GM12801 (cell line): ENCODE measurements around the gene MAN1C1.

Experiments
- TF ChIP-seq, protein P1 (sequence below): IDR thresholded peaks from one replicate; pipeline ENCODE4 v1.5.1; 2011; ENCODE audit warnings: control low read depth; ENCODE audit not compliant: insufficient read length; ENCODE audit errors: extremely low read depth

MAN1C1 gene

DNA sequence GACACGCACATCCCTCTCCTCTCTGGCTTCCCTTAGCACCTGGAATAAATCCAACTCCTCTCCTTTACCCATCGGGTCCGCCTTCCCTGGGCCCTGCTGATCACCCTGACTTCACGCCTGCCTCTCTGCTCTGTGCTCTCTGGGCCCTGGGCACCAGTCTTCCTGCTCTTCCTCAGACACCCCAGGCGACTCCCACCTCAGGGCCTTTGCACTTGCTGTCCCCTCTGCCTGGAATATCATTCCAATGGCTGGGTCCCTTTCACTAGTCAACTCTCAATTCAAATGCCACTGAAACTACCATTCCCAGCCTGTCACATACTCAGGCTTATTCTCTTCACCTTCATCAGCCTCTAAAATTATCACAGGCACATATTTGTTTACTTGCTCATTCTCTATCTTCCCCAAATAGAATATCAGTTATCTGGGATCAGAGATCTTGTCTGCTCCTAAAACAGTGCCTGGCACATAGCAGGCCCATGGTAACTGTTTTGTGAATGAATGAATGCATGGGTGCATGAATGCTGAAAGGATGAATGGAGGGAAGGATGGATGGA, 156.2 kb downstream of the MAN1C1 start:
- TF ChIP-seq, protein P1, sequence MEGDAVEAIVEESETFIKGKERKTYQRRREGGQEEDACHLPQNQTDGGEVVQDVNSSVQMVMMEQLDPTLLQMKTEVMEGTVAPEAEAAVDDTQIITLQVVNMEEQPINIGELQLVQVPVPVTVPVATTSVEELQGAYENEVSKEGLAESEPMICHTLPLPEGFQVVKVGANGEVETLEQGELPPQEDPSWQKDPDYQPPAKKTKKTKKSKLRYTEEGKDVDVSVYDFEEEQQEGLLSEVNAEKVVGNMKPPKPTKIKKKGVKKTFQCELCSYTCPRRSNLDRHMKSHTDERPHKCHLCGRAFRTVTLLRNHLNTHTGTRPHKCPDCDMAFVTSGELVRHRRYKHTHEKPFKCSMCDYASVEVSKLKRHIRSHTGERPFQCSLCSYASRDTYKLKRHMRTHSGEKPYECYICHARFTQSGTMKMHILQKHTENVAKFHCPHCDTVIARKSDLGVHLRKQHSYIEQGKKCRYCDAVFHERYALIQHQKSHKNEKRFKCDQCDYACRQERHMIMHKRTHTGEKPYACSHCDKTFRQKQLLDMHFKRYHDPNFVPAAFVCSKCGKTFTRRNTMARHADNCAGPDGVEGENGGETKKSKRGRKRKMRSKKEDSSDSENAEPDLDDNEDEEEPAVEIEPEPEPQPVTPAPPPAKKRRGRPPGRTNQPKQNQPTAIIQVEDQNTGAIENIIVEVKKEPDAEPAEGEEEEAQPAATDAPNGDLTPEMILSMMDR: no peak

DNA sequence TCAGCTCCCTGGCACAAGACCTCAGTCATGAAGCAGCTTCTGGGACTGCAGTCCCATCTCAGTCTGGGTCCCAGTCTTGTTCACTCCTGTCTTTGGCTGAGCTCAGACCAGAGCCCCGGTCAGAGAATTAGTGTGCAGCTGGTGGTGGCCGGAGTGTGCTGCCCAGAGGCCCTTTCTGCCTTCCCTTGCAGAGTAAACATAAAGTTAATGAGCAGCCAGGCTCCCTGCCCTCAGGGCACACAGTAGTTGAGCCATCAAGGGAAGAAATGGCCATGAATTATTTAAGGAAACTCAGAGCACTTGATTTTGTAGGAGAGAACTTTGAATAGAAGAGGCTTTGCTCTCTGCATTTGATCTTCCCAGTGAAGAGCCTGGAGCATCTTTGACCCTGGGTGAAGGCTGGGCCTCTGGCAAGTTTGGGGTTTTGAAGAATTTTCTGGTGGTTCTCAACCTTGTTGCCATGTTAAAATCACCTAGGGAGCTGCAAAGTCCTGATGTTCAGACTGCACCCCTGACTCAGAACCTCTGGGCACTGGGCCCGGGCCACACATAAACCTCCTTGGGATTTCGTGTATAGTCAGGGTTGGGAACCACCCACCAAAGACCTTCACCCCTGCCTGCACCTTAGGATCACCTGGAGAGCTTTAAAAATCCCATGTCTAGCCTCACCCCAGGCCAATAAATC, 157.0 kb downstream of the MAN1C1 start:
- TF ChIP-seq, protein P1: no peak

DNA sequence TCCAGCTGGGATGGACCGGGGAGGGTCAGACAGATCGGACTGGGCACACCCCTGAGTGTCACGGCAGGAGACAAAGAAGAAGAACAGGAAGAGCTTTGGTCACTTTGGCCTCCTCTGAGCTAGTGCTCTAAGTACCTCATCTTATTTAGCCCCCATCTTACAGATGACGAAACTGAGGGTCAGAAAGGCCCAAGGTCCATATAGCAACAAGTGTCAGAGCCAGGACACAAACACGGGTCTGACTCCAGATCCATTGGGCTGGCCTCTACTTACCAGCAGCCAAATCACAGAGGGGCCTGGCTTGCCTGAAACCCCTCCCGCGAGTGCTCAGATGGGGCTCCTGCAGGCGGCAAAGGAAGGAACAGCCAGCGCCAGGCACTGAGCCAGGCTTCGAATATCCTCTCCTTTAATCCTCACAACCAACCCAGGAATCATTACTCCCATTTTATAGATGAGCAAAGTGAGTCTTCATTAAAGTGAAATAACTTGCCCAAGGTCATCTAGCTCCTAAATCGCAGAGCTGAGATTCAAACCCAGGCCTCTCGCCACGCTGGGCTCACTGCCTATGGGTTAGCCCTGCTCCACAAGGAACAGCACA, 157.7 kb downstream of the MAN1C1 start:
- TF ChIP-seq, protein P1: no peak

DNA sequence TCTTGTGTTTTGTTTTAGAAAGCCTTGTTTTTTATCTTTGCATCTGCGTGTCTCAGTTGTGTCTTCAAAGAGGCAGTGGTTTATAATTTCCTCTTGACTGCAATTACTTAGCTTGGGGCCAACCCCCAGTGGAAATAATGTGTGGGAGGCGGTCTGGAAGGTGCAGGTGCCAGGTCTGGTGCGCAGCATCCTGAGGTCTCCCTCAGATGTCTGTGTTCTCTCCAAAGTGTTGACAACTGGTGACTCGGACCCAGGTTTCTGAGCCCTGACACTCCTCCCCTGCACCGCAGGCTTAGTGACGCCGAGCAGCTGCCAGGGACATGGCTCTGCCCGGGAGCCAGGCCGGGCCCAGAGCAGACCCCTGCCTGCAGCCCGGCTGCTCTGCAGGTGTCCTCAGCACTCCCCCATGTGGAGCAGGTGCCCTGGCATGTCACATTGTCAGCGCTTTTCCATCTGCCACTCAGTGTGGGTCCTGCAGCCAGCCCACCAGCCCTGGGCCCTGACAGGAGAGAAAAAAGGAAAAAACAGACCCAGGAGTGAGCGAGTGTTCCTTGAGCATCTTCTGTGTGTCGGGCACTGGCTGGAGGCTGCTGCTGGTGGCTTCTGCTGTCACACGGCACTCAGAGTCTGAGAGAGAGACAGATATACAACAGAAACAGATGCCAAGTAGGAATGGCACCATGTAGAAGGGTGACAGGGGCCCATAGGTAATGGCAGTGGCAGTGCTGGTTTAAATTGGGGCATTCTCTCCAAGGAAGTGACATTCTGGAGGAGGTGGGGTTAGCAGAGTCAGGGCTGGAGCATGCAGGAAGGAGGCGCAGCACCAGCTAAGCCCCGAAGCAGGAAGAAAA, 158.6 kb downstream of the MAN1C1 start:
- TF ChIP-seq, protein P1: no peak

DNA sequence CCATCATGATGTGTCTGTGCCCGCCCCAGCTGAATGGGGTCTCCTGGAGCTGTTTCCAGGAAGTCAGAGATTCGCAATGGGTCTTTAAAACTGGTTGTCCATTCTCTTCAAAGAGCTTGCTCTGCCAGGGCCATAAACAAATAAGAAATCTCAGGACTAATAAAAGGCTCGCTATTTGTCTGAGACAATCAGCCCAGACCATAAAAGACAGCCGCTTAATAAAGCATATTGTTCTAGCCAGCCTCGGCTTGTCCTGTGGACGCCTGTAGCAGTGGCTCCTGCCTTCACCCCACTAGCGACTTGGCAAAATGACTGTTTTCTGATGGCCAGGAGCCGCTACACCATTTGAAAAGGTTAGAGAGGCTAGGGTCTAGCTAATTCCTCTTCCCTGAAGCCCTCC, 162.8 kb downstream of the MAN1C1 start:
- TF ChIP-seq, protein P1: no peak

DNA sequence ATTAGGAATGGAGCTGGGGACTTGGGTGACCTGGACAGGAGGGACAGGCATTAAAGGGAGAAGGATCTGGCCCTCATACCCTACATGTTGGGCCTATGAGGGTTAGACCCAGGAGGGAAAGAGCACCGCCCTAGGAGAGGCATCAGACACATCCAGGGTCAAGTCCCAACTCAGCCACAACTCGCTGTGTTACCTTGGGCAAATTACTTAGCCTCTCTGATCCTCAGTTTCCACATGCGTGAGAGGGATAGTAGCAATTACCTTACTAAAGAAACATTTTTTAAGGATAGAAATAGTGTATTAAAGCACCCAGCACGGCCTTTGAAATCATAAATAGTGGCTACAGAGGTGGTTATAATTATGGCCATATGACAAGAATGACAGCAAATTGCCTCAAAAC, 163.3 kb downstream of the MAN1C1 start:
- TF ChIP-seq, protein P1: no peak
